Vagina (tissue), 2 donors: Measurements from ENCODE around the gene ADK.

Source experiments
- POLR2AphosphoS5 ChIP-seq, 2 donors: sonication (generic); formaldehyde crosslinking; IDR thresholded peaks; one replicate each; pipeline ENCODE4 v1.9.0; 2017; ENCODE audit warnings: antibody characterized with exemption in 2 of 2, mild to moderate bottlenecking in 2 of 2, low read depth in 1 of 2; ENCODE audit not compliant: insufficient read depth in 1 of 2
- TF ChIP-seq, protein P1 (sequence below), 3 experiments: fragments of 450-650 bp in 2 of 3; fragments of 200-600 bp in 1 of 3; sonication (generic) in 1 of 3; IDR thresholded peaks; one replicate each; pipeline ENCODE4 v1.5.1; 2017 to 2019; ENCODE audit warnings: antibody characterized with exemption in 3 of 3, mild to moderate bottlenecking in 2 of 3, moderate library complexity in 2 of 3

DNA sequence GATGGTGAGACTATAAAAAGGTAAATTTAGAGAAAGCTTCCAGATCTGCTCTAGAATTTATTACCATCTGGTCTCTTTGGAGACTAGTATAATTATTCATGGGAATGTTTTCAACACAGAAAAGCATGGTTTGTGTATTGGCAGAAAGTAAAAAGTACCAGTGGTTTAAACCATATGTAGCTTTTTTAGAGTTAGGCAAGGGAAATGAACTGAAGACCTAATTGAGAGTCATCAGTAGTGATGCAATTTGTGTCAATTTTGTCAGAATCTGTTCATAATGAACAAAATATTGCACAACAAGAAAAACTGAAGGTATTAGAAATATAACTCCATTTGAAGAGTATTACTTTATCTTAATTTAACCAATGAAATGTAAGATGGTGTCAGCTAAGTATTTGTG is 181.4 kb downstream of the ADK start:
- TF ChIP-seq, protein P1, sequence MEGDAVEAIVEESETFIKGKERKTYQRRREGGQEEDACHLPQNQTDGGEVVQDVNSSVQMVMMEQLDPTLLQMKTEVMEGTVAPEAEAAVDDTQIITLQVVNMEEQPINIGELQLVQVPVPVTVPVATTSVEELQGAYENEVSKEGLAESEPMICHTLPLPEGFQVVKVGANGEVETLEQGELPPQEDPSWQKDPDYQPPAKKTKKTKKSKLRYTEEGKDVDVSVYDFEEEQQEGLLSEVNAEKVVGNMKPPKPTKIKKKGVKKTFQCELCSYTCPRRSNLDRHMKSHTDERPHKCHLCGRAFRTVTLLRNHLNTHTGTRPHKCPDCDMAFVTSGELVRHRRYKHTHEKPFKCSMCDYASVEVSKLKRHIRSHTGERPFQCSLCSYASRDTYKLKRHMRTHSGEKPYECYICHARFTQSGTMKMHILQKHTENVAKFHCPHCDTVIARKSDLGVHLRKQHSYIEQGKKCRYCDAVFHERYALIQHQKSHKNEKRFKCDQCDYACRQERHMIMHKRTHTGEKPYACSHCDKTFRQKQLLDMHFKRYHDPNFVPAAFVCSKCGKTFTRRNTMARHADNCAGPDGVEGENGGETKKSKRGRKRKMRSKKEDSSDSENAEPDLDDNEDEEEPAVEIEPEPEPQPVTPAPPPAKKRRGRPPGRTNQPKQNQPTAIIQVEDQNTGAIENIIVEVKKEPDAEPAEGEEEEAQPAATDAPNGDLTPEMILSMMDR (IDR thresholded peaks at IDR 0.05): no peak
- no peak for TF ChIP-seq POLR2AphosphoS5 (IDR thresholded peaks at IDR 0.05; ENCODE audit: insufficient read depth in 1 of 2, low read depth in 1 of 2)
